Measurements from ENCODE around the gene TAS2R40. TPM values are rescaled to one million over a fixed set of nuclear protein-coding genes. Genes with fewer than 3 reads are reported as not detected.

Gene TAS2R40
- total and polyA plus RNA-seq, 10 of the 15 experiments (the other 5 are each of a cell fraction or from before 2014, with no cell fraction given), result not detected

DNA sequence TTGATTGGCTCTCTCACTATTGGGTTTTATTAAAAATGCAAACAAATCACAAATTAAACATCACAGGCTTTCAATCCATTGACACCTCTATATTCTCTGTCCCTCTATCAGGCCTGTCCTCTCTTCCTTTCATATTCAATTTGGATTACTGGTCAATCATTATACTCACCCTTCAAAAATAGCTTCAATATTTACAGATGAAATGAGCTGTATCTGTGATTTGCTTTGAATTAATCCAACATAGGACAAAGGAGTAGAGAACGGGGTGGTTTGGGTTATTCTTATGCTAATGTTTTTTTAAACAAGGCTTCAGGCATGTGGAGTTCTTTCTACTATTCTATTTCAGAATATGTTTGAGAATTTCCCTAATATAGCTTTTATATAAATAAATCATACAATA is 36.3 kb upstream of the TAS2R40 start (continued):
- TF ChIP-seq BHLHE40 (IDR thresholded peaks at IDR 0.05; ENCODE audit: borderline replicate concordance in 1 of 2, low read depth in 2 of 2, low read length in 1 of 2), result no peak

DNA sequence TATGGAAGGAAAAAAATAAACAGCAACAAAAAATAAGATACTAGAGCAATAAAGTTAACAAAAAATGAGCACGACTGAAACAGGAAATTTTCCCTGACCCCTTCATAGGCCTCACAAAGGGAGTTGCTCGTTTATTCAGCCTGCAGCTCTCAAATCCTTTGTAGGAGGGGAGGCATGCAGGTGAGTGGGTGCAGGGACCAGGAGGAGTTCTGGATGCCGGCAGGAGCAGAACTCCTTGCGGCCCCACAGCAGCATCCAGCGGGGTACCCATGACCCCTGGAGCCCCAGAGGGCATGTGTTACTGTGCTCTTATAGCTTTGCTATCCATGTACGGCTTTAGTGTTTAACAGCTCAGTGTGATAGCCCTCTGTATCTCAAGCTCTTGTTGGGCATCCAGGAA is 32.8 kb upstream of the TAS2R40 start:
- ATAC-seq (no peak), FAIRE-seq (no peak), DNase-seq (ENCODE audit: low read depth, low spot score) (no peak)
- no peaks in the 10 kb centered on the region for H3K9me3 ChIP-seq (replicated peaks; ENCODE audit: control insufficient read depth, insufficient read depth, low read length)
- ChIA-PET SMC1A (ENCODE audit: uncharacterized antibody, unreplicated experiment) (interaction anchor here (3.0 kb wide), 1 partner anchor 26 kb away, joined by 9 read pairs; no protein-coding TSS in a partner anchor), CTCF (interaction anchor here (1.4 to 1.7 kb wide), 3 partner anchors 26 to 185 kb away, joined by 3 to 8 read pairs (median 5); no protein-coding TSS in a partner anchor), POLR2A (no interaction called here), RAD21 (ENCODE audit: unreplicated experiment) (no interaction called here)
- no peak overlapping the region for H2AFZ ChIP-seq (ENCODE audit: control insufficient read depth, low read depth, low read length)
- H3K4me1 ChIP-seq (ENCODE audit: control insufficient read depth, insufficient read depth, low read length), result no peaks in the 10 kb centered on the region
- H3K4me3 ChIP-seq, result no peak overlapping the region
- in situ Hi-C loops (cut with MboI) (no loop called here), intact Hi-C loops (cut with micrococcal nuclease; ENCODE audit: unreplicated experiment) (no loop called here)
- no peak for TF ChIP-seq GABPA (IDR thresholded peaks at IDR 0.05; ENCODE audit: low read depth)
- no peak for TF ChIP-seq TCF7 (IDR thresholded peaks at IDR 0.05; ENCODE audit: borderline replicate concordance)
- TF ChIP-seq EP300 (IDR thresholded peaks at IDR 0.05; ENCODE audit: borderline replicate concordance in 1 of 2, control insufficient read depth in 1 of 2, low read depth in 2 of 2, low read length in 2 of 2), result no peak
- no peak for TF ChIP-seq RAD51 (IDR thresholded peaks at IDR 0.05)
- no peak overlapping the region for H3K4me2 ChIP-seq (ENCODE audit: control insufficient read depth, insufficient read depth)
- no peaks in the 10 kb centered on the region for H3K36me3 ChIP-seq (ENCODE audit: control insufficient read depth in 2 of 2, insufficient read depth in 2 of 2, low read length in 1 of 2)
- H3K27ac ChIP-seq (ENCODE audit: control insufficient read depth, insufficient read depth), result no peak overlapping the region
- no TSS peak for BruUV-seq (replicated peaks)
- H3K9ac ChIP-seq (ENCODE audit: control insufficient read depth, insufficient read depth, low read length), result no peak overlapping the region
- no peaks in the 10 kb centered on the region for H3K79me2 ChIP-seq (ENCODE audit: control insufficient read depth, insufficient read depth, low read length)
- no peaks in the 10 kb centered on the region for H4K20me1 ChIP-seq (ENCODE audit: control insufficient read depth, insufficient read depth)
- no peaks in the 10 kb centered on the region for H3K27me3 ChIP-seq (replicated peaks in 1 of 2; ENCODE audit: control insufficient read depth in 2 of 2, insufficient read depth in 2 of 2, low read length in 1 of 2)
- WGBS (ENCODE audit: insufficient coverage, insufficient replicate concordance, low lambda C conversion rate, missing lambda C conversion rate), result 39% methylated on average over 6 of the region's 6 CpGs

DNA sequence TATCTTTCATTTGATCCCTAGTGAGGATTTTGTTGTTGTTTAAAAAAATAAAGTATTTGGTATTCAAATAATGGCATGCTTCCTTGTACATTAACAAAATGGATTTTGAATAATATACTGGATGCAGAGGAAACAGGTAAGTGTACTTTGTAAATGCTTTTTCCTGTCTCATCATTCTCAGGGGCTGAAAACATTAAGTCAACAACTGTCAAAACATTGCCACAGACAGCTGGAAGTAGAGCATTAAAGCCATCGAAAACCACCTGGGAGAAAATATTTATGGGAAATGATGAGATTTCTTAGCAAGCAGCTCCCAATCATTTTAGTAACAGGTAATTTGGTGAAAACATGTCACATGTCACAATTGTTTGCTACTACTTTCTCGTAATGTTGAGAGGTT is 28.0 kb upstream of the TAS2R40 start:
- intact Hi-C loops (cut with micrococcal nuclease; ENCODE audit: unreplicated experiment), result no loop called here
- BruUV-seq (replicated peaks), result no TSS peak

More for the DNA sequence above, 28.0 kb upstream of the TAS2R40 start:
- TF ChIP-seq ZNF217 (IDR thresholded peaks at IDR 0.05) (no peak), ESRRA (IDR thresholded peaks at IDR 0.05; ENCODE audit: low read length) (no peak), FOS (IDR thresholded peaks at IDR 0.05; ENCODE audit: borderline replicate concordance, extremely low read depth, insufficient read length) (no peak)
- ChIA-PET RAD21 (ENCODE audit: unreplicated experiment) (no interaction called here), POLR2A (no interaction called here), SMC1A (ENCODE audit: uncharacterized antibody, unreplicated experiment) (no interaction called here), CTCF (no interaction called here)
- Histone ChIP-seq H3K27me3 (replicated peaks in 1 of 2; ENCODE audit: control insufficient read depth in 2 of 2, insufficient read depth in 2 of 2, low read length in 1 of 2) (no peaks in the 10 kb centered on the region), H3K4me2 (ENCODE audit: control insufficient read depth, insufficient read depth) (no peak overlapping the region), H3K36me3 (ENCODE audit: control insufficient read depth in 2 of 2, insufficient read depth in 2 of 2, low read length in 1 of 2) (no peaks in the 10 kb centered on the region), H3K4me3 (no peak overlapping the region), H3K9me3 (replicated peaks; ENCODE audit: control insufficient read depth, insufficient read depth, low read length) (no peaks in the 10 kb centered on the region), H3K4me1 (ENCODE audit: control insufficient read depth, insufficient read depth, low read length) (no peaks in the 10 kb centered on the region), H4K20me1 (ENCODE audit: control insufficient read depth, insufficient read depth) (no peaks in the 10 kb centered on the region), H3K79me2 (ENCODE audit: control insufficient read depth, insufficient read depth, low read length) (no peaks in the 10 kb centered on the region), H2AFZ (ENCODE audit: control insufficient read depth, low read depth, low read length) (no peak overlapping the region), H3K9ac (ENCODE audit: control insufficient read depth, insufficient read depth, low read length) (no peak overlapping the region), H3K27ac (ENCODE audit: control insufficient read depth, insufficient read depth) (no peak overlapping the region)
- ATAC-seq, result no peak
- no peak for DNase-seq (ENCODE audit: low read depth, low spot score)
- in situ Hi-C loops (cut with MboI), result no loop called here
- FAIRE-seq, result no peak
- 26% methylated on average over 2 of the region's 2 CpGs for WGBS (ENCODE audit: insufficient coverage, insufficient replicate concordance, low lambda C conversion rate, missing lambda C conversion rate)
